Fibroblast of pulmonary artery (primary cell): ENCODE results near the gene CDK14.

Experiments
- DNase-seq: peaks from one replicate; pipeline ENCODE4 v3.0.0-alpha.2; 2010; ENCODE audit warnings: low read depth
- H3K4me3 ChIP-seq: replicated peaks from 2 replicates; pipeline ENCODE4 v1.5.1; 2011; ENCODE audit warnings: low read depth, mild to moderate bottlenecking, control low read depth, low read length, moderate library complexity
- TF ChIP-seq, protein P1 (sequence below): IDR thresholded peaks from 2 replicates; pipeline ENCODE4 v1.5.1; 2011; ENCODE audit warnings: mild to moderate bottlenecking, control low read depth, low read length, inconsistent platforms; ENCODE audit errors: missing control alignments

The CDK14 gene

DNA sequence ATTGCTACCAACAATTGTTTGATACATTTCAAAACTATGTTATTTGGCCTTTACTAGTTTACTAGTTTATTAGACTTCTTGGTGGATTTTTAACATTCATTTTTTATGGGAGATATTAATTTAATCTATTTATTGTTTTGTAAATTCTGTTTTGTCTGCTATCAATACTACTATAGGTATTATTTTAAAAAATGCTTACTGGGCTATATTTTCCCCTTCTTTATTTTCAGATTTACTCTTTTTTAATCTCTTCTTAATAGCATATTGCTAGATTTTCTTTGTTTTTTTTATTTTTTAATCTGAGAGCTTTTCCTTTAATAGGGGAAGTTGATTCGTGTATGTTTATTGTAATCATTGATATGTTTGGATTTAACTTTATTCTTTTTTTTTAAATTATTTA is 147.5 kb downstream of the CDK14 start:
- TF ChIP-seq, protein P1, sequence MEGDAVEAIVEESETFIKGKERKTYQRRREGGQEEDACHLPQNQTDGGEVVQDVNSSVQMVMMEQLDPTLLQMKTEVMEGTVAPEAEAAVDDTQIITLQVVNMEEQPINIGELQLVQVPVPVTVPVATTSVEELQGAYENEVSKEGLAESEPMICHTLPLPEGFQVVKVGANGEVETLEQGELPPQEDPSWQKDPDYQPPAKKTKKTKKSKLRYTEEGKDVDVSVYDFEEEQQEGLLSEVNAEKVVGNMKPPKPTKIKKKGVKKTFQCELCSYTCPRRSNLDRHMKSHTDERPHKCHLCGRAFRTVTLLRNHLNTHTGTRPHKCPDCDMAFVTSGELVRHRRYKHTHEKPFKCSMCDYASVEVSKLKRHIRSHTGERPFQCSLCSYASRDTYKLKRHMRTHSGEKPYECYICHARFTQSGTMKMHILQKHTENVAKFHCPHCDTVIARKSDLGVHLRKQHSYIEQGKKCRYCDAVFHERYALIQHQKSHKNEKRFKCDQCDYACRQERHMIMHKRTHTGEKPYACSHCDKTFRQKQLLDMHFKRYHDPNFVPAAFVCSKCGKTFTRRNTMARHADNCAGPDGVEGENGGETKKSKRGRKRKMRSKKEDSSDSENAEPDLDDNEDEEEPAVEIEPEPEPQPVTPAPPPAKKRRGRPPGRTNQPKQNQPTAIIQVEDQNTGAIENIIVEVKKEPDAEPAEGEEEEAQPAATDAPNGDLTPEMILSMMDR: no peak

DNA sequence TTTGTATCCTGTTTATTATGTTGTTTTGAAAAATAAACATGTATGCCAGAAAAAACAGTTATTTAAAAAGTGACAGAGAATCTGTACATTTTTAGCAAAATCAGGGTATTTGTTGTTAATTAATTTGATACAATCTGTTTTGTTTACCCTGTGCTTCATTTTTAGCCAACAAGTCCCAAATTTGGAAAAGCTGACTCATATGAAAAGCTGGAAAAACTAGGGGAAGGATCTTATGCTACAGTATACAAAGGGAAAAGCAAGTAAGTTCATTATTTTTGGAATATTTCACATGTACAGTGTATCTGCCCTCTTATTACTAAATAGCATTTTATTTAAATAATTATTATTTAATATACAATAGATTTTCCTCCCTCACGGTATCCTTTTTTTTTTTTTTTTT is 151.4 kb downstream of the CDK14 start:
- TF ChIP-seq, protein P1: no peak
- DNase-seq: no peak

More for the DNA sequence above, 147.5 kb downstream of the CDK14 start:
- DNase-seq: no peak
- H3K4me3 ChIP-seq: no peak overlapping the region

DNA sequence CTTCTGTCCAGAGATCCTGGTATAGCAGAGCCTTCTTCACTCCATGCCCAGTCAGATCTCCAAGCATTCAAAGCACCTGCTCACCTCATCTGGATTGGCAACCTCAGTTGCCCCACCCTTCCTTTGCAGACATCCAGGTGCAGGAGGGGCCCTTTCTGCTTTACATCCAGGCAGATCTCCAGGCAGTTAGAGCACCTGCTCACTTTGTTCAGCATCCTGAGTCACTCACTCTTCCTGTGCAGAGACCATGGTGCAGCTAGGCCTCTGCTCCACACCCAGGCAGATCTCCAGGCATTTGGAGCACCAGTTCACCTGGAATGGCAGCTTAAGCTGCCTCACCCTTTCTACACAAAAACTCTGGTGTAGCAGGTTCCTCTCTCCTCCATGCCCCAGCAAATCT is 153.1 kb downstream of the CDK14 start:
- no peak for DNase-seq
- TF ChIP-seq, protein P1: no peak
- no peak overlapping the region for H3K4me3 ChIP-seq

More for the DNA sequence above, 151.4 kb downstream of the CDK14 start:
- no peak overlapping the region for H3K4me3 ChIP-seq

DNA sequence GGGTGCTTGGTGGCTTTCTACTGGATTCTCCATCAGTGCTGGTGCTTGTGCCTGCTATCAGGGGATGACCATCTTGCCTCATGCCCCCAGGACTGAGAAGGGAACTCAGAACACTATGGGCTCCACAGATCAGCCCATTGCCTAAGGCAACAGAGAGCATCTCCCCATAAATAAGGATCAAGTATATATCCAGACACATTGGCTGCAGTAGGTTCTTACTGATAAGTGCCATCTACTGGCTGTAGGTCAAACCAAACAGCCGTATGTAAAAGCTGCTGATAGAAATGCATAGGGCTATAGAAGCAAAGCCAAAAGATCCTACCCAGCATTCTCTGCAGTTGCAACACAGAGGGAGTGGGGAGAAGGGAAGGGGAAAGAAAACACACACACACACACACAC is 153.7 kb downstream of the CDK14 start:
- H3K4me3 ChIP-seq: no peak overlapping the region
- DNase-seq: peak; percentile 42
- TF ChIP-seq, protein P1: peak; percentile 36

DNA sequence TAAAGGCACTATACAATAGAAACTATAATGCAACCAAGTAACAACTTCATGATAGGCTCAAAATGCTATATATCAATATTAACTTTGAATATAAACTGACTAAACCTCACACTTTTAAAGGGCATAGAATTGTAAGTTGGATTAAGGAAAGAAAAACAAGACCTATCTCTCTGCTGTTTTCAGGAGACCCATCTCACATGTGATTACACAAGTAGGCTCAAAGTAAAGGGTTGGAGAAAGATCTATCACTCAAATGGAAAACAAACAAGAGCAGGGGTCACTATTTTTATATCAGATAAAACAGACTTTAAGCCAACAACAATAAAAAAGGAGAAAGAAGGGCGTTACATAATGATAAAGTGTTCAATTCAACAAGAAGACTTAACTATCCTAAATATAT is 155.5 kb downstream of the CDK14 start:
- no peak for DNase-seq

DNA sequence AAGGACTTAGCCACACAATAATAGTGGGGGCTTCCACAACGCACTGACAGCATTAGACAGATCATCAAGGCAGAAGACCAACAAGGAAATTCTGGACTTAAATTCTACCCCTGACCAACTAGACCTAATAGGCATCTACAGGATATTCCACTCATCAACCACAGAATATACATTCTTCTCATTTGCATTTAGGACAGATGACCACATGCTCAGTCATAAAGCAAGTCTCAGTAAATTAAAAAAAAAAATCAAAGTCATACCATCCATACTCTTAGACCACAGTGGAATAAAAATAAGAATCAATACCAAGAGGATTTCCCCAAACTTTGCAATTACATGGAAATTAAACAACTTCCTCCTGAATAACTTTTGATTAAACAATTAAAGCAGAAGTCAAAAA is 155.9 kb downstream of the CDK14 start:
- no peak overlapping the region for H3K4me3 ChIP-seq
- no peak for DNase-seq
- TF ChIP-seq, protein P1: no peak

More for the DNA sequence above, 155.5 kb downstream of the CDK14 start:
- TF ChIP-seq, protein P1: no peak
- H3K4me3 ChIP-seq: no peak overlapping the region

DNA sequence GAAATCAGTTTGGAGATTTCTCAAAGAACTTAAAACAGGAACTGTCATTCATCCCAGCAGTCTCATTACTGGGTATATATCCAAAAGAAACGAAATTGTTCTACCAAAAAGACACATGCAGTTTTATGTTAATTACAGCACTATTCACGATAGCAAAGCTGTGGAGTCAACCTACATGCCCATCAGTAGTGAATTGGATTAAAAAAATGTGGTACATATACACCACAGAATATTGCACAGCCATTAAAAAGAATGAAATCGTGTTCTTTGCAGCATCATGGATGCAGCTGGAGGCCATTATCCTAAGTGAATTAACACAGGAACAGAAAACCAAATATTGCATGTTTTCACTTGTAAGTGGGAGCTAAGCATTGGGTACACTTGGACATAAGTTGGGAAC is 158.9 kb downstream of the CDK14 start:
- TF ChIP-seq, protein P1: no peak
- no peak overlapping the region for H3K4me3 ChIP-seq
- no peak for DNase-seq
